ENCODE data around the gene EFNA5. TPM values are rescaled to one million over a fixed set of nuclear protein-coding genes. Genes with fewer than 3 reads are reported as not detected.

EFNA5 gene
- total RNA-seq, 4 donors from 2014 or later: 2.4 to 9.2 (median 3.9) TPM

GRCh38 chr5:107467137-107467932 lies 203.4 kb downstream of the EFNA5 start:
- no peaks in the 10 kb centered on the region for H3K36me3 ChIP-seq
- no peak for ATAC-seq
- TF ChIP-seq EP300 (IDR thresholded peaks at IDR 0.05) (no peak), POLR2A (IDR thresholded peaks at IDR 0.05) (no peak), CTCF (IDR thresholded peaks at IDR 0.05) (no peak), POLR2AphosphoS5 (IDR thresholded peaks at IDR 0.05) (no peak)
- no peaks in the 10 kb centered on the region for H3K9me3 ChIP-seq
- H3K27me3 ChIP-seq: no peaks in the 10 kb centered on the region
- no peak overlapping the region for H3K27ac ChIP-seq
- H3K4me1 ChIP-seq: peaks cover 0 to 3% (median 0%) of the 10 kb centered on the region in 3 donors
- WGBS, 2 donors (ENCODE audit: low coverage in 1 of 2): 86 to 96% methylated on average over 4 to 5 of the region's 5 CpGs
- H3K4me3 ChIP-seq: no peak overlapping the region

GRCh38 chr5:107466233-107466769 lies 204.4 kb downstream of the EFNA5 start:
- Histone ChIP-seq H3K4me1 (peaks cover 0 to 3% (median 0%) of the 10 kb centered on the region in 3 donors), H3K36me3 (no peaks in the 10 kb centered on the region), H3K27ac (no peak overlapping the region), H3K27me3 (no peaks in the 10 kb centered on the region), H3K4me3 (no peak overlapping the region), H3K9me3 (no peaks in the 10 kb centered on the region)
- TF ChIP-seq EP300 (IDR thresholded peaks at IDR 0.05): no peak
- no peak for TF ChIP-seq CTCF (IDR thresholded peaks at IDR 0.05)
- TF ChIP-seq POLR2AphosphoS5 (IDR thresholded peaks at IDR 0.05): no peak
- TF ChIP-seq POLR2A (IDR thresholded peaks at IDR 0.05): no peak
- ATAC-seq: no peak
- WGBS, 2 donors (ENCODE audit: low coverage in 1 of 2): 83 to 88% methylated on average over 2 to 5 of the region's 10 CpGs

GRCh38 chr5:107464876-107465275 lies 205.9 kb downstream of the EFNA5 start:
- WGBS, 2 donors (ENCODE audit: low coverage in 1 of 2): 73 to 91% methylated on average over 7 to 8 of the region's 8 CpGs
- TF ChIP-seq EP300 (IDR thresholded peaks at IDR 0.05) (no peak), POLR2AphosphoS5 (IDR thresholded peaks at IDR 0.05) (no peak), POLR2A (IDR thresholded peaks at IDR 0.05) (no peak), CTCF (IDR thresholded peaks at IDR 0.05) (no peak)
- Histone ChIP-seq H3K36me3 (no peaks in the 10 kb centered on the region), H3K27me3 (no peaks in the 10 kb centered on the region), H3K4me3 (no peak overlapping the region), H3K9me3 (no peaks in the 10 kb centered on the region), H3K4me1 (peaks cover 0 to 3% (median 0%) of the 10 kb centered on the region in 3 donors), H3K27ac (no peak overlapping the region)
- ATAC-seq: no peak

GRCh38 chr5:107464416-107464815 lies 206.3 kb downstream of the EFNA5 start:
- Histone ChIP-seq H3K4me3 (no peak overlapping the region), H3K27me3 (no peaks in the 10 kb centered on the region), H3K9me3 (no peaks in the 10 kb centered on the region), H3K4me1 (peaks cover 0 to 3% (median 0%) of the 10 kb centered on the region in 3 donors), H3K36me3 (no peaks in the 10 kb centered on the region), H3K27ac (no peak overlapping the region)
- WGBS, 2 donors (ENCODE audit: low coverage in 1 of 2): 63 to 82% methylated on average over 3 to 4 of the region's 4 CpGs
- no peak for ATAC-seq
- TF ChIP-seq EP300 (IDR thresholded peaks at IDR 0.05) (no peak), POLR2A (IDR thresholded peaks at IDR 0.05) (no peak), POLR2AphosphoS5 (IDR thresholded peaks at IDR 0.05) (no peak), CTCF (IDR thresholded peaks at IDR 0.05) (no peak)

GRCh38 chr5:107463731-107464130 lies 207.0 kb downstream of the EFNA5 start:
- Histone ChIP-seq H3K36me3 (no peaks in the 10 kb centered on the region), H3K27me3 (no peaks in the 10 kb centered on the region), H3K4me1 (peaks cover 0 to 3% (median 0%) of the 10 kb centered on the region in 3 donors), H3K9me3 (no peaks in the 10 kb centered on the region), H3K27ac (no peak overlapping the region), H3K4me3 (no peak overlapping the region)
- no peak for TF ChIP-seq EP300 (IDR thresholded peaks at IDR 0.05)
- no peak for TF ChIP-seq POLR2A (IDR thresholded peaks at IDR 0.05)
- TF ChIP-seq CTCF (IDR thresholded peaks at IDR 0.05): no peak
- TF ChIP-seq POLR2AphosphoS5 (IDR thresholded peaks at IDR 0.05): no peak
- no peak for ATAC-seq
- 62 to 89% methylated on average over 1 of the region's 1 CpG for WGBS, 2 donors (ENCODE audit: low coverage in 1 of 2)

Measured in gastroesophageal sphincter (tissue), 4 donors.